NB4 (cell line): Measurements from ENCODE around the gene TASP1.

ENCODE experiments used
- DNase-seq: peaks from one replicate; pipeline ENCODE4 v3.0.0; 2010; ENCODE audit warnings: low read depth
- H3K4me3 ChIP-seq: one replicate; pipeline ENCODE4 v1.5.1; 2011; ENCODE audit warnings: mild to moderate bottlenecking, low read depth, low read length, moderate library complexity
- CTCF ChIP-seq: IDR thresholded peaks from one replicate; pipeline ENCODE4 v1.5.1; 2012; ENCODE audit warnings: low read depth, low read length
- MAX ChIP-seq: IDR thresholded peaks from 2 replicates; pipeline ENCODE4 v1.6.1; 2011; ENCODE audit warnings: low read depth, low read length
- MYC ChIP-seq: IDR thresholded peaks from 2 replicates; pipeline ENCODE4 v1.6.1; 2011; ENCODE audit warnings: low read depth, low read length
- POLR2A ChIP-seq: IDR thresholded peaks from 2 replicates; pipeline ENCODE4 v1.6.1; 2011; ENCODE audit warnings: mild to moderate bottlenecking; ENCODE audit not compliant: insufficient read length; ENCODE audit errors: extremely low read depth

Gene TASP1

GRCh38 chr20:13526551-13526950 is 112.2 kb downstream of the TASP1 start:
- DNase-seq, result no peak

GRCh38 chr20:13525225-13525940 is 113.3 kb downstream of the TASP1 start:
- no peak for DNase-seq
- H3K4me3 ChIP-seq, result no peak overlapping the region
- TF ChIP-seq MYC, result no peak
- no peak for TF ChIP-seq POLR2A
- no peak for TF ChIP-seq CTCF
- TF ChIP-seq MAX, result no peak

More at GRCh38 chr20:13526551-13526950, 112.2 kb downstream of the TASP1 start:
- H3K4me3 ChIP-seq, result no peak overlapping the region
- TF ChIP-seq MAX, result no peak
- TF ChIP-seq POLR2A, result no peak
- no peak for TF ChIP-seq MYC
- TF ChIP-seq CTCF, result no peak

GRCh38 chr20:13524339-13524738 is 114.4 kb downstream of the TASP1 start:
- no peak for DNase-seq
- no peak overlapping the region for H3K4me3 ChIP-seq
- TF ChIP-seq POLR2A, result no peak
- no peak for TF ChIP-seq CTCF
- no peak for TF ChIP-seq MAX

DNA sequence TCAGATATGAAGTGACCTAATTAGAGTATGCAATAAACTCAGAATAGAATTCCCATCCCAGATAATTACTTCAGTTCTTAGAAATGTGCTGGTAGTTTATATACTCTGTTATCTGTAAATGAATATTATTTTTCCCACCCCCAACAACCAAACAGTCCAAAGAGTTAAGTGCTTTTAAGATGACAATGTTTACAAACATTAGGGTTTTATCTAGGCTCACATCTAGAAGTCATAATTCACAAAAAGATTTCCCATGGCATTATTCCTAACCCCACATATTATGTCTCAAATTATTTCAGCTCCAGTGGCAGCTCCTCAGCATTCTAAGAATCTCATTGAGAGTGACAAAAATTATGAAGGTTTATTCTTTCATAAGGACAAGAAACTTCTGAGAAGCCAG is 120.9 kb downstream of the TASP1 start:
- DNase-seq, result no peak
- TF ChIP-seq POLR2A (no peak), MAX (no peak), CTCF (no peak), MYC (no peak)
- no peak overlapping the region for H3K4me3 ChIP-seq

DNA sequence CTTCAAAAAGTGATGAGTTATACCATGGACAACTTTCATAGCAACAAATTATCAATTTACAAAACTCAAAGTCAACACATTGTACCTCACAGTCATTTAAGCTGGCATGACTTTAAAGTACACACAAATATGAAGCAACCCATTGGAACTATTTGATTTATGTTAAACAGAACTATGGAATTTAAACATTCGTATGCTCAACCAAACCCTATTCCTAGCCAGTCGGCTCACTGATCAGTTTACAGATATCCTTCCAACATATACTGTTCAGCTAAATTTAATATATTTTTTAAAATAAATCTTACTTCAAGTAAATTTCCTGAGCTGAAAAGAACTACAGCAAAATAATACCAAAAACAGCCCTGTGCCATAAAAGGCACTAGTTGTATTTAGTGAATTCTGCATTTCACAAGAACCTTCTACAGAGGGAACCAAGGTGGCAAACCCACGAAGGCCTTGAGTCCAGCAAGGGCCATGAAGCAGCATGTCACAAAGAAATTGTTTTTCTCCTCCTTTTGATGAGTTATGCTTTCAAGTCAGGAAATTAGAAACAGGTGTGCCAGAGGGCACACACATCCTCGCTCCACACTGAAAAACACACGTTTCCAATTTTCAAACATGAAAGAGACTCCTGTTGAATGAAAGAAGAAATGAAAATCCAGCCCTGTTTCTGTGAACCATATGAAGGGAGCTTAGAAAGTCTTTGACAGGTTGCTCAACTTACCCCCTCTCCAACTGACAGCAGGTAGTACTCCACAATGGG is 122.8 kb downstream of the TASP1 start:
- no peak for TF ChIP-seq MYC
- no peak for TF ChIP-seq POLR2A
- no peak for TF ChIP-seq CTCF
- no peak for TF ChIP-seq MAX
- DNase-seq, result no peak
- H3K4me3 ChIP-seq, result no peak overlapping the region
